WTC11 (cell line): Measurements from ENCODE around the gene SEH1L. TPM values are rescaled to one million over a fixed set of nuclear protein-coding genes. Genes with fewer than 3 reads are reported as not detected.

ENCODE experiments used
- ATF1 ChIP-seq: sonication (generic); formaldehyde crosslinking; IDR thresholded peaks from 2 replicates; pipeline ENCODE4 v1.8.1; 2023; ENCODE audit warnings: mild to moderate bottlenecking, moderate library complexity, missing genetic modification reagents
- CBFB ChIP-seq: sonication (generic); formaldehyde crosslinking; IDR thresholded peaks from 2 replicates; pipeline ENCODE4 v1.8.1; 2022; ENCODE audit warnings: mild to moderate bottlenecking, low read depth, missing genetic modification reagents
- CREB1 ChIP-seq: sonication (generic); formaldehyde crosslinking; IDR thresholded peaks from 2 replicates; pipeline ENCODE4 v1.8.0; 2023; ENCODE audit warnings: mild to moderate bottlenecking, missing genetic modification reagents
- CREM ChIP-seq: sonication (generic); formaldehyde crosslinking; IDR thresholded peaks from 2 replicates; pipeline ENCODE4 v1.8.1; 2022; ENCODE audit warnings: mild to moderate bottlenecking, missing genetic modification reagents, moderate library complexity
- E2F4 ChIP-seq: sonication (generic); formaldehyde crosslinking; IDR thresholded peaks from 2 replicates; pipeline ENCODE4 v1.8.1; 2022; ENCODE audit warnings: low read depth, mild to moderate bottlenecking, moderate library complexity, missing genetic modification reagents, borderline replicate concordance
- FOXK1 ChIP-seq: sonication (generic); formaldehyde crosslinking; IDR thresholded peaks from 2 replicates; pipeline ENCODE4 v1.8.0; 2022; ENCODE audit warnings: mild to moderate bottlenecking, moderate library complexity, missing genetic modification reagents
- HMGXB4 ChIP-seq: sonication (generic); formaldehyde crosslinking; IDR thresholded peaks from 2 replicates; pipeline ENCODE4 v1.8.1; 2023; ENCODE audit warnings: mild to moderate bottlenecking, moderate library complexity, missing genetic modification reagents
- JAZF1 ChIP-seq: fragments of 250-450 bp; sonication (Bioruptor Pico); IDR thresholded peaks from 2 replicates; pipeline ENCODE4 v1.9.0; 2021; ENCODE audit warnings: moderate library complexity, mild to moderate bottlenecking, inconsistent platforms
- MXD4 ChIP-seq: fragments of 250-450 bp; sonication (Bioruptor Pico); IDR thresholded peaks from 2 replicates; pipeline ENCODE4 v1.8.0; 2021; ENCODE audit warnings: mild to moderate bottlenecking, moderate library complexity, borderline replicate concordance
- NFATC4 ChIP-seq: fragments of 250-450 bp; sonication (Bioruptor Pico); IDR thresholded peaks from 2 replicates; pipeline ENCODE4 v1.9.0; 2021; ENCODE audit warnings: mild to moderate bottlenecking
- NR1H2 ChIP-seq: sonication (generic); formaldehyde crosslinking; IDR thresholded peaks from 2 replicates; pipeline ENCODE4 v1.9.0; 2021; ENCODE audit warnings: mild to moderate bottlenecking, moderate library complexity, missing genetic modification reagents
- NR2C2 ChIP-seq: sonication (generic); formaldehyde crosslinking; IDR thresholded peaks from 2 replicates; pipeline ENCODE4 v1.8.0; 2022; ENCODE audit warnings: mild to moderate bottlenecking, missing genetic modification reagents
- RORB ChIP-seq: fragments of 250-450 bp; sonication (Bioruptor Pico); IDR thresholded peaks from 2 replicates; pipeline ENCODE4 v1.9.0; 2021; ENCODE audit warnings: mild to moderate bottlenecking
- SMAD4 ChIP-seq: sonication (generic); formaldehyde crosslinking; IDR thresholded peaks from 2 replicates; pipeline ENCODE4 v1.8.0; 2022; ENCODE audit warnings: mild to moderate bottlenecking, missing genetic modification reagents
- SP1 ChIP-seq: sonication (generic); formaldehyde crosslinking; conservative IDR thresholded peaks from 2 replicates; pipeline ENCODE4 v1.8.1; 2022; ENCODE audit warnings: missing genetic modification reagents
- ZNF219 ChIP-seq: sonication (generic); formaldehyde crosslinking; IDR thresholded peaks from 2 replicates; pipeline ENCODE4 v1.8.0; 2023; ENCODE audit warnings: missing genetic modification reagents, mild to moderate bottlenecking, borderline replicate concordance
- ZNF232 ChIP-seq: sonication (generic); formaldehyde crosslinking; IDR thresholded peaks from 2 replicates; pipeline ENCODE4 v1.8.0; 2022; ENCODE audit warnings: mild to moderate bottlenecking, missing genetic modification reagents
- ZNF396 ChIP-seq: fragments of 250-450 bp; sonication (Bioruptor Pico); IDR thresholded peaks from 2 replicates; pipeline ENCODE4 v1.8.0; 2021; ENCODE audit warnings: mild to moderate bottlenecking, moderate library complexity, borderline replicate concordance
- ZNF416 ChIP-seq: fragments of 250-450 bp; sonication (Bioruptor Pico); IDR thresholded peaks from 2 replicates; pipeline ENCODE4 v1.9.0; 2021; ENCODE audit warnings: mild to moderate bottlenecking, inconsistent platforms
- ZNF423 ChIP-seq: fragments of 250-450 bp; sonication (Bioruptor Pico); IDR thresholded peaks from 2 replicates; pipeline ENCODE4 v2.1.2; 2022; ENCODE audit warnings: mild to moderate bottlenecking, moderate library complexity
- ZNF425 ChIP-seq: fragments of 250-450 bp; sonication (Bioruptor Pico); conservative IDR thresholded peaks from 2 replicates; pipeline ENCODE4 v1.9.0; 2021; ENCODE audit warnings: mild to moderate bottlenecking
- total RNA-seq: library from RNA; stranded (reverse); gene quantifications from 3 replicates; pipeline ENCODE4 v1.2.3, GENCODE V29; 2021
- TF ChIP-seq, protein P1 (sequence below): sonication (generic); formaldehyde crosslinking; IDR thresholded peaks from 2 replicates; pipeline ENCODE4 v1.8.0; 2022; ENCODE audit warnings: mild to moderate bottlenecking, missing genetic modification reagents
- TF ChIP-seq, protein P2 (sequence below): sonication (generic); formaldehyde crosslinking; IDR thresholded peaks from 2 replicates; pipeline ENCODE4 v1.8.1; 2022; ENCODE audit warnings: missing genetic modification reagents, borderline replicate concordance
- TF ChIP-seq, protein P3 (sequence below): sonication (generic); formaldehyde crosslinking; conservative IDR thresholded peaks from 2 replicates; pipeline ENCODE4 v1.8.1; 2022; ENCODE audit warnings: mild to moderate bottlenecking, missing genetic modification reagents
- TF ChIP-seq, protein P4 (sequence below): sonication (generic); formaldehyde crosslinking; IDR thresholded peaks from 2 replicates; pipeline ENCODE4 v1.8.1; 2022; ENCODE audit warnings: mild to moderate bottlenecking, moderate library complexity, missing genetic modification reagents
- TF ChIP-seq, protein P5 (sequence below): sonication (generic); formaldehyde crosslinking; IDR thresholded peaks from 2 replicates; pipeline ENCODE4 v1.8.1; 2023; ENCODE audit warnings: mild to moderate bottlenecking, missing genetic modification reagents, moderate library complexity

Gene SEH1L
- total RNA-seq, 1 experiment from 2014 or later = 75.5 TPM

- TF ChIP-seq, protein P1, sequence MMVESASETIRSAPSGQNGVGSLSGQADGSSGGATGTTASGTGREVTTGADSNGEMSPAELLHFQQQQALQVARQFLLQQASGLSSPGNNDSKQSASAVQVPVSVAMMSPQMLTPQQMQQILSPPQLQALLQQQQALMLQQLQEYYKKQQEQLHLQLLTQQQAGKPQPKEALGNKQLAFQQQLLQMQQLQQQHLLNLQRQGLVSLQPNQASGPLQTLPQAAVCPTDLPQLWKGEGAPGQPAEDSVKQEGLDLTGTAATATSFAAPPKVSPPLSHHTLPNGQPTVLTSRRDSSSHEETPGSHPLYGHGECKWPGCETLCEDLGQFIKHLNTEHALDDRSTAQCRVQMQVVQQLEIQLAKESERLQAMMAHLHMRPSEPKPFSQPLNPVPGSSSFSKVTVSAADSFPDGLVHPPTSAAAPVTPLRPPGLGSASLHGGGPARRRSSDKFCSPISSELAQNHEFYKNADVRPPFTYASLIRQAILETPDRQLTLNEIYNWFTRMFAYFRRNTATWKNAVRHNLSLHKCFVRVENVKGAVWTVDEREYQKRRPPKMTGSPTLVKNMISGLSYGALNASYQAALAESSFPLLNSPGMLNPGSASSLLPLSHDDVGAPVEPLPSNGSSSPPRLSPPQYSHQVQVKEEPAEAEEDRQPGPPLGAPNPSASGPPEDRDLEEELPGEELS = peak; percentile 82; the same call in 1 of the 2 replicates
- no peak for TF ChIP-seq ZNF423 (CRISPR knock-in tag)
- no peak for TF ChIP-seq NR2C2 (CRISPR knock-in tag)
- TF ChIP-seq HMGXB4 (CRISPR knock-in tag) = peak; percentile 85; the same call in 1 of the 2 replicates
- TF ChIP-seq E2F4 (CRISPR knock-in tag) = peak; percentile 88
- no peak for TF ChIP-seq ZNF396 (CRISPR knock-in tag)
- no peak for TF ChIP-seq JAZF1 (CRISPR knock-in tag)
- TF ChIP-seq NFATC4 (CRISPR knock-in tag) = no peak
- TF ChIP-seq NR1H2 (CRISPR knock-in tag) = no peak
- TF ChIP-seq ZNF425 (CRISPR knock-in tag) = no peak
- TF ChIP-seq RORB (CRISPR knock-in tag) = no peak
- TF ChIP-seq, protein P2, sequence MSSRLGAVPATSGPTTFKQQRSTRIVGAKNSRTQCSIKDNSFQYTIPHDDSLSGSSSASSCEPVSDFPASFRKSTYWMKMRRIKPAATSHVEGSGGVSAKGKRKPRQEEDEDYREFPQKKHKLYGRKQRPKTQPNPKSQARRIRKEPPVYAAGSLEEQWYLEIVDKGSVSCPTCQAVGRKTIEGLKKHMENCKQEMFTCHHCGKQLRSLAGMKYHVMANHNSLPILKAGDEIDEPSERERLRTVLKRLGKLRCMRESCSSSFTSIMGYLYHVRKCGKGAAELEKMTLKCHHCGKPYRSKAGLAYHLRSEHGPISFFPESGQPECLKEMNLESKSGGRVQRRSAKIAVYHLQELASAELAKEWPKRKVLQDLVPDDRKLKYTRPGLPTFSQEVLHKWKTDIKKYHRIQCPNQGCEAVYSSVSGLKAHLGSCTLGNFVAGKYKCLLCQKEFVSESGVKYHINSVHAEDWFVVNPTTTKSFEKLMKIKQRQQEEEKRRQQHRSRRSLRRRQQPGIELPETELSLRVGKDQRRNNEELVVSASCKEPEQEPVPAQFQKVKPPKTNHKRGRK = no peak
- no peak; the same call in 1 of the 2 replicates for TF ChIP-seq SMAD4
- peak; percentile 32; the same call in 1 of the 2 replicates for TF ChIP-seq CREB1
- peak; percentile 93 for TF ChIP-seq SP1
- no peak for TF ChIP-seq ZNF416 (CRISPR knock-in tag)
- TF ChIP-seq MXD4 (CRISPR knock-in tag) = no peak
- TF ChIP-seq, protein P3, sequence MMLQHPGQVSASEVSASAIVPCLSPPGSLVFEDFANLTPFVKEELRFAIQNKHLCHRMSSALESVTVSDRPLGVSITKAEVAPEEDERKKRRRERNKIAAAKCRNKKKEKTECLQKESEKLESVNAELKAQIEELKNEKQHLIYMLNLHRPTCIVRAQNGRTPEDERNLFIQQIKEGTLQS (CRISPR knock-in tag) = no peak
- TF ChIP-seq CREM (CRISPR knock-in tag) = peak; percentile 47; the same call in 1 of the 2 replicates
- TF ChIP-seq ZNF219 (CRISPR knock-in tag) = no peak
- TF ChIP-seq FOXK1 (CRISPR knock-in tag) = peak; percentile 88; the same call in 1 of the 2 replicates
- TF ChIP-seq, protein P4, sequence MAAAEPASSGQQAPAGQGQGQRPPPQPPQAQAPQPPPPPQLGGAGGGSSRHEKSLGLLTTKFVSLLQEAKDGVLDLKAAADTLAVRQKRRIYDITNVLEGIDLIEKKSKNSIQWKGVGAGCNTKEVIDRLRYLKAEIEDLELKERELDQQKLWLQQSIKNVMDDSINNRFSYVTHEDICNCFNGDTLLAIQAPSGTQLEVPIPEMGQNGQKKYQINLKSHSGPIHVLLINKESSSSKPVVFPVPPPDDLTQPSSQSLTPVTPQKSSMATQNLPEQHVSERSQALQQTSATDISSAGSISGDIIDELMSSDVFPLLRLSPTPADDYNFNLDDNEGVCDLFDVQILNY (CRISPR knock-in tag) = peak; percentile 91
- TF ChIP-seq, protein P5, sequence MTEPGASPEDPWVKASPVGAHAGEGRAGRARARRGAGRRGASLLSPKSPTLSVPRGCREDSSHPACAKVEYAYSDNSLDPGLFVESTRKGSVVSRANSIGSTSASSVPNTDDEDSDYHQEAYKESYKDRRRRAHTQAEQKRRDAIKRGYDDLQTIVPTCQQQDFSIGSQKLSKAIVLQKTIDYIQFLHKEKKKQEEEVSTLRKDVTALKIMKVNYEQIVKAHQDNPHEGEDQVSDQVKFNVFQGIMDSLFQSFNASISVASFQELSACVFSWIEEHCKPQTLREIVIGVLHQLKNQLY (CRISPR knock-in tag) = no peak
- no peak for TF ChIP-seq CBFB
- no peak for TF ChIP-seq ATF1 (CRISPR knock-in tag)
- TF ChIP-seq ZNF232 (CRISPR knock-in tag) = peak; percentile 84
Measured at GRCh38 chr18:12990967-12991820, 43.4 kb downstream of the SEH1L start, which contains the start of gene CEP192 (continued).
